B cell (primary cell): ENCODE measurements around the gene TRIAP1.

Experiments
- EZH2 ChIP-seq: IDR thresholded peaks from 2 replicates; pipeline ENCODE4 v1.6.1; 2012; ENCODE audit warnings: borderline replicate concordance, low read depth, mild to moderate bottlenecking, moderate library complexity, low read length; ENCODE audit not compliant: insufficient read depth, poor library complexity, severe bottlenecking
- TF ChIP-seq, protein P1 (sequence below): fragments of 200-600 bp; IDR thresholded peaks from one replicate; pipeline ENCODE4 v1.8.0; 2022; ENCODE audit warnings: antibody characterized with exemption, mild to moderate bottlenecking

GRCh38 chr12:120495186-120495730 is 49.1 kb upstream of the TRIAP1 start:
- TF ChIP-seq, protein P1, sequence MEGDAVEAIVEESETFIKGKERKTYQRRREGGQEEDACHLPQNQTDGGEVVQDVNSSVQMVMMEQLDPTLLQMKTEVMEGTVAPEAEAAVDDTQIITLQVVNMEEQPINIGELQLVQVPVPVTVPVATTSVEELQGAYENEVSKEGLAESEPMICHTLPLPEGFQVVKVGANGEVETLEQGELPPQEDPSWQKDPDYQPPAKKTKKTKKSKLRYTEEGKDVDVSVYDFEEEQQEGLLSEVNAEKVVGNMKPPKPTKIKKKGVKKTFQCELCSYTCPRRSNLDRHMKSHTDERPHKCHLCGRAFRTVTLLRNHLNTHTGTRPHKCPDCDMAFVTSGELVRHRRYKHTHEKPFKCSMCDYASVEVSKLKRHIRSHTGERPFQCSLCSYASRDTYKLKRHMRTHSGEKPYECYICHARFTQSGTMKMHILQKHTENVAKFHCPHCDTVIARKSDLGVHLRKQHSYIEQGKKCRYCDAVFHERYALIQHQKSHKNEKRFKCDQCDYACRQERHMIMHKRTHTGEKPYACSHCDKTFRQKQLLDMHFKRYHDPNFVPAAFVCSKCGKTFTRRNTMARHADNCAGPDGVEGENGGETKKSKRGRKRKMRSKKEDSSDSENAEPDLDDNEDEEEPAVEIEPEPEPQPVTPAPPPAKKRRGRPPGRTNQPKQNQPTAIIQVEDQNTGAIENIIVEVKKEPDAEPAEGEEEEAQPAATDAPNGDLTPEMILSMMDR: no peak
- TF ChIP-seq EZH2: no peak
